Duodenal mucosa (tissue), 2 donors: ENCODE measurements around the gene SF1.

Experiments used
- H3K27ac ChIP-seq: one replicate; pipeline ENCODE4 v1.7.0; 2013; ENCODE audit warnings: low read depth, low read length
- H3K27me3 ChIP-seq, 2 donors: one replicate each; pipeline ENCODE4 v1.7.0; 2013; ENCODE audit warnings: low read length in 2 of 2, control low read depth in 1 of 2; ENCODE audit not compliant: insufficient read depth in 2 of 2, control insufficient read depth in 1 of 2
- H3K36me3 ChIP-seq, 2 donors: one replicate each; pipeline ENCODE4 v1.7.0; 2013; ENCODE audit warnings: low read length in 2 of 2, control low read depth in 1 of 2; ENCODE audit not compliant: insufficient read depth in 2 of 2, control insufficient read depth in 1 of 2
- H3K4me1 ChIP-seq, 2 donors: one replicate each; pipeline ENCODE4 v1.7.0; 2013; ENCODE audit warnings: low read length in 2 of 2, control low read depth in 1 of 2; ENCODE audit not compliant: insufficient read depth in 2 of 2, control insufficient read depth in 1 of 2
- H3K4me3 ChIP-seq, 2 donors: one replicate each; pipeline ENCODE4 v1.7.0; 2013; ENCODE audit warnings: low read length in 2 of 2, low read depth in 1 of 2
- H3K9ac ChIP-seq, 2 donors: one replicate each; pipeline ENCODE4 v1.7.0; 2013; ENCODE audit warnings: low read length in 2 of 2, low read depth in 1 of 2
- H3K9me3 ChIP-seq, 2 donors: one replicate each; pipeline ENCODE4 v1.7.0; 2013; ENCODE audit warnings: low read length in 2 of 2, control low read depth in 1 of 2; ENCODE audit not compliant: control insufficient read depth in 1 of 2

SF1 gene

DNA sequence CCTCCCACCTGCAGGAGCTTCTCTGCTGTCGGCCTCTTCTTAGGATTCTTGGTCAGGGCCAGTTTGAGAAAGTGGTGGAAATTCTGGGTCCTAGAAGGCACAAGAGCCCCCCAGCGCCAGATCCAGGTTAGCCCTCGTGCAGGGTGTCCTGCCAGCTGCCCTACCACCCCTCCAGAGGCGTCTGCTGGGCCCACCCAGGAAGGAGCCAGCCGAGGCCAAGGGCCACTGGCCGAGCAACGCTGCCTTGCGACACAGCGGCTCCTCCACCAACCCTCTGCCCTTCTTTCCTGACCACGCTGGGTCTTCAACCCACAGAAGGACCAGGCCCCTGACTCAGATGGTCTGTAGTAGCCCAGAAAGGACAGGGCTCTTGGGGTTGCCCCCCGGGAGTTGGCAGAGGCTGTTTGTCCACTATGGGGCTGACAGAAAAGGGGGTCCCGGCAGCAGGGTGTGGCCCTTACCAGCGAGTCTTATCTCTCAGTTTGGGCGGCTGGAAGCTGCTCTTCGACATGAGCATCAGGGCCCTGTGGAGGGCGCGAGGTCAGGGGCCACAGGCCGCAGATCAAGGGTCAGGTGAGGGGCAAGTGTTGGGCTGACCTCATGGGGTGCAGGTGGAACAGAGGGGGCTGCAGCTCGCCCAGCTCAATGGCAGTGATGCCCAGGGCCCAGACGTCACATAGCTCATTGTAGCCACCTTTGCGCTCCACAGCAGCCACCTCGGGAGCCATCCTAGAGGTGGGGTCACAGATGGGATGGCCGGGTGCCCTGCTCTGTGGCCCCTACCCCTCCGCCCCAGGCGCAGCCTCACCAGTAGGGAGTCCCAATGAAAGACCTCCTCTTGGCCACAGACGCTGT, 22.2 kb upstream of the SF1 start:
- Histone ChIP-seq H3K36me3 (peaks cover 8 to 19% of the 10 kb centered on the region in 2 donors), H3K4me3 (no peak overlapping the region), H3K27ac (no peak overlapping the region)

DNA sequence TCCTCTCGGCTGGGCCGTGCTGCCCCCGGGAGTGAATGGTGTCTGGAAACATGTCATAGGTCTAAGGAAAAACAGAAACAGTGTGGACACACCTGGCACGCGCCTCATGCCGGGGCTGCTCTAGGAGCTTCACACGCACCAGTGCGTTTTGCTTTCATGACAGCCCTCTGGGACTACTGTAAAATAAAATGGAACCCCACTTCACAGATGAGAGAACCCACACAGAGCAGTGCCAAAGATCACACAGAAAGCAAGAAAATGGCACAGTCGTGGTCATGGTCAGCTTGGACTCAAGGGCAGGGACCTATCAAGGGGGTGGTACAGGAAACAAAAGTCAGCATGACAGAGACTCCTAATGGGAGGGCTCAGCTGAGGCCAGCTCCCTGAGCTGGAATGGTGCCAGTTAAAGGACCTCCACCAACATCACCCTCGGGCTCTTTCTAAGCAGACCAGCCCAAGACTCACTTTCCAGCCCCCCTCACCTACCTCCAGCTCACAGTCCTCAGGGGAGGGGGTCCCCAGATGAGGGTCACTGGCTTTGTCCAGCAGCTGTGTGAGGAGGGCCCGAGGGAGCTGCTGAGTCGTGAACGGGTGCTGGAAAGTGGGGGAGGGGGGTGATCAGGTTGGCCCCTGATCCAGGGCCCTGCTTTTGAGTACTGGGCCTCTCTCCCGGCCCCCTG, 21.4 kb upstream of the SF1 start:
- Histone ChIP-seq H3K4me1 (peaks cover 23 to 24% of the 10 kb centered on the region in 2 donors), H3K27me3 (no peaks in the 10 kb centered on the region), H3K36me3 (peaks cover under 1 to 11% of the 10 kb centered on the region in 2 donors), H3K4me3 (no peak overlapping the region), H3K27ac (no peak overlapping the region), H3K9me3 (no peaks in the 10 kb centered on the region), H3K9ac (no peak overlapping the region)

More for the DNA sequence above, 22.2 kb upstream of the SF1 start:
- H3K9ac ChIP-seq: no peak overlapping the region
- H3K9me3 ChIP-seq: no peaks in the 10 kb centered on the region
- no peaks in the 10 kb centered on the region for H3K27me3 ChIP-seq
- peaks cover 23 to 24% of the 10 kb centered on the region in 2 donors for H3K4me1 ChIP-seq

DNA sequence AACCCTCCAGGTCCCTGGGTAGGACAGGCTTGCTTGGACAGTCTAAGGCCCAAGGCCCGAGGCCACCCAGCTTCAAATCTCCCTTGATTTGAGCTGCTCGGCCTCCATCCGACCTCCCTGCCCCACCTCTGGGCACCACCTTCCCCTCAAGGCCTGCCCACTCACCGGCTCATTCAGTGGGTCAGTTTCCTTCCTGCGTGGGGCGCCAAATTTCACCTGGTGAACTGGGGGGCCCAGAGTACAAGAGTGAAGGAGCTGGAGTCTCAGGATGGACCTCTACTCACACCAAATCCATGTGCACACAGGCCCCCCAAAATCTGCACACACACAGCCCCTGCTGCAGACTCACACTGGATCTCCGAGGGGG, 20.9 kb upstream of the SF1 start:
- Histone ChIP-seq H3K4me3 (no peak overlapping the region), H3K9me3 (no peaks in the 10 kb centered on the region), H3K27ac (no peak overlapping the region), H3K4me1 (peaks cover 21 to 22% of the 10 kb centered on the region in 2 donors), H3K9ac (no peak overlapping the region), H3K36me3 (peaks cover 0 to 10% of the 10 kb centered on the region in 2 donors), H3K27me3 (no peaks in the 10 kb centered on the region)

DNA sequence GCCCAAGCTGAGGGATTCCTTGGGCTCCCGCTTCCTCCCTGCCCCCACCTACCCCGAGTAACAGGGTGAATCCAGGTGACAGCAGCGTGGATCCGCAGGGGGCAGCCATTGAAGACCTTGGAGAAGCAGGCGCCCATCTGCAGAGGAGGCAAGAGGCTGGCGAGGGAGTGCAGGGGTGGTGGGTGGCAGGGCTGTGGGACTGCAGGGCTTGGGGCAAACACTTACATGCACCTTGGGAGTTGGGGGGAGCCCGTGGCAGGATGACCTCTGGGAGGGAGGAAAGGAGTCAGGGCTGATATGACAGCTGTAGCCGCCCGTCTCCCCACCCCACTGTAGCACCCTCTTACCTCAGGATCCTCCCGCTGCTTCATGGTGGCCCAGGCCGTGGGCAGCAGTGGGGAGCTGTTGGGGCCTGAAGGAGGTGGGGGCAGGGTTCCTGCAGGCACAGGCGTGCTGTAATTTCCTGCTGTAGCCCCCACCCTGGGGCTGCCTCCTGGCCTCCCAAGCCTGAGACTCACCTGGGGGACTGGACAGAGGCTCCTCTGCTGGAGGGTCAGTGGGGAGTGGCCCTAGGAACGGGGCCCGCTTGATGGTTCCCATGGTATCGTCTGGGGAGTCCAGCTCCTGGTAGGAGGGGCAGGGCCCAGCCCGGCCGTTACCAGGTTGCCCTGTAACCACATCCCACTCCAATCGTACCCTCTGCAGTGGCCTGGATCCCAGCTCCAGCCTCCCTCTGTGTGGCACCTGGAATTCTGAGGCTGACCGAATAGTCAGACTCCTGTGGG, 18.6 kb upstream of the SF1 start:
- no peaks in the 10 kb centered on the region for H3K27me3 ChIP-seq
- no peaks in the 10 kb centered on the region for H3K9me3 ChIP-seq
- no peak overlapping the region for H3K4me3 ChIP-seq
- H3K9ac ChIP-seq: no peak overlapping the region
- H3K36me3 ChIP-seq: peaks cover 0 to 10% of the 10 kb centered on the region in 2 donors
- H3K4me1 ChIP-seq: peaks cover 5 to 7% of the 10 kb centered on the region in 2 donors
- no peak overlapping the region for H3K27ac ChIP-seq

DNA sequence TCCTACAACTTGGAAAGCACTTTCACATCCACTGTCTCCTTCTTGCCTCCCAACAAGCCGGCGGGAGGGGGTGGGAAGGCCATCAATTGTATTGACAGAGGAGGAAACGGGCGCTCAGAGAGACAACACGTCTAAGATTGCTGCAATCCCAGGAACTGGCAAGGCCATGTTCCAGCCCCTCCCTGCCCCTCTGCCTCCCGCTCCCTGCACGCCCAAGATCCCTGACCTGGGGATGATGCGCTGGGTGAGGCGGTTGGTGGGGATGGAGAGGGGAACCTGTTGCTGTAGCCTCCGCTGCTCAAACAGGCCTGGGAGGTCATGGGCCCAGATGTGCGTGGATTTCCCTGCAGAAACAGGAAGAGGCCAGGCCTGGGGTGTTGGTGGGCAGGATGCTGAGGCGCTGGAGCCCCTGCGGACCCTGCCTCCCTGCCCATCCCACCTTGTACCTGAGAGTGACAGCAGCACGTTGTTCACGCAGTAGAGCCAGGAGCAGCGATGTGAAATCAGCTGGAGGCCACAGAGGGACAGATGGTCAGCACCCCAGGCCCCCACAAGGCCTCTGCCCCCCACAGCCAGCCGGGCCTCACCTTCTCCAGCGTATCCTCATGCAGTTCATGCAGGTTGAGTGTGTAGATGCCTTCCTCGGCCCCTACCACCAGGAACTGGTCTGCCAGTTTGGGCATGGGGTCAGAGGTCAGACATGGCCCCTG, 17.9 kb upstream of the SF1 start:
- Histone ChIP-seq H3K27ac (no peak overlapping the region), H3K36me3 (peaks cover 0 to 10% of the 10 kb centered on the region in 2 donors), H3K9ac (no peak overlapping the region), H3K4me3 (no peak overlapping the region), H3K4me1 (no peaks in the 10 kb centered on the region), H3K27me3 (no peaks in the 10 kb centered on the region), H3K9me3 (no peaks in the 10 kb centered on the region)

DNA sequence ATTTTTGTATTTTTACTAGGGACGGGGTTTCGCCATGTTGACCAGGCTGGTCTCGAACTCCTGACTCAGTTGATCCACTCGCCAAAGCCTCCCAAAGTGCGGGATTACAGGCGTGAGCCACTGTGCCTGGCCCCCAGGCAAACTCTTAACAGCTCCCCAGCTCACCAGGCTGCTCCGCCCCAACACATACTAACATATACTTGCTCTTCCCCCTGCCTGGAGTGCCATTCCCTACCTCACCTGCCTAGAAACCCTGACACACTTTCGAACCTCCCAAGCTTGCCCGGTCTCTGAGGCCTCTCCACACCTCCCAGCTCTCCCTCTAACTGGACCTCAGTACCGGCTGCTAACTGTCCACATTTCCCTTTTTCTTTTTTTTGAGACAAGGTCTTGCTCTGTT, 16.2 kb upstream of the SF1 start:
- no peak overlapping the region for H3K27ac ChIP-seq
- no peaks in the 10 kb centered on the region for H3K4me1 ChIP-seq
- peaks cover 0 to 17% of the 10 kb centered on the region in 2 donors for H3K36me3 ChIP-seq
- no peak overlapping the region for H3K9ac ChIP-seq
- H3K4me3 ChIP-seq: no peak overlapping the region
- H3K9me3 ChIP-seq: no peaks in the 10 kb centered on the region
- no peaks in the 10 kb centered on the region for H3K27me3 ChIP-seq

DNA sequence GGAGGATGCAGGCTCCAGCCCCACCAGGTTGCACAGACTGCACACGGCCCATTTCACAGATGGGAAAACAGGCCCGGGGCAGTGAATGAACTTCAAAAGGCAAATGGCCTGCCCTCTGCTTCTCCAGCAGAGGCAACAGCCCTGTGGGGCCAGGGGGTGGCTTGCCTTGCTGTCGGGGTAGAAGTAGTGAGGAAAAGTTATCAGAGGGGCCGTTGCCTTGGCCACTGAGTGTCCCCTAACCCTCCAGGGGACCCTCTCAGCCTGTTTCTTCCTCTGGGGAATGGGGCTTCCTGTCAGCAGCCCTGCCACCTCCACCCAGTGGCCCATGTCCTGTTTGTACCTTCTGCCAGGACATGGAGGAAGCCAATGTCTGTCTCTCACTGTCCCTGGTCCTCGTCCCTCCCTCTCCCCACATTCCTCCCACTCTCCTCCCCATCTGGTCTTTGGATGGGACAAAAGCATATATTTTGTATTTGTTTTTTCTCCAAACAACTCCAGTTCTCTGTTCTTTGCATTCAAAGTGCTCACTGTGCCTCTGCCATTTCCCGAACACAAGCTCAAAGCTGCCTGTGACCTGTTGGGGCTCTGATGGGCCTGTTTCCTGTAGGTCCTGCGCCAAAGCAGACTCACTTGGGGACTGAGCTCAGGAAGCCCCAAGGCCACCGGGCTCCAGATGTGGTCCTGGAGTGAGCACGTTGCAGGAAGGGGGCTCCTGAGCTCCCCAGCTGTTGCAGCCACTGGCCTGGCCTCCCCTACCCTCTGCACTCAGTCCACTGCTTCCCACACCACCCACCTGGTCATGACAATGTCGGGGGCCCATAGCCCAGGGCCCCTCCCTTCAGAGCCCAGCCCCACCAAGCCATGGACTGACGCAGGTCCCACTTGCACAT, 15.2 kb upstream of the SF1 start:
- H3K27me3 ChIP-seq: no peaks in the 10 kb centered on the region
- H3K36me3 ChIP-seq: peaks cover 0 to 17% of the 10 kb centered on the region in 2 donors
- no peak overlapping the region for H3K4me3 ChIP-seq
- H3K9ac ChIP-seq: no peak overlapping the region
- no peaks in the 10 kb centered on the region for H3K9me3 ChIP-seq
- no peaks in the 10 kb centered on the region for H3K4me1 ChIP-seq
- no peak overlapping the region for H3K27ac ChIP-seq

DNA sequence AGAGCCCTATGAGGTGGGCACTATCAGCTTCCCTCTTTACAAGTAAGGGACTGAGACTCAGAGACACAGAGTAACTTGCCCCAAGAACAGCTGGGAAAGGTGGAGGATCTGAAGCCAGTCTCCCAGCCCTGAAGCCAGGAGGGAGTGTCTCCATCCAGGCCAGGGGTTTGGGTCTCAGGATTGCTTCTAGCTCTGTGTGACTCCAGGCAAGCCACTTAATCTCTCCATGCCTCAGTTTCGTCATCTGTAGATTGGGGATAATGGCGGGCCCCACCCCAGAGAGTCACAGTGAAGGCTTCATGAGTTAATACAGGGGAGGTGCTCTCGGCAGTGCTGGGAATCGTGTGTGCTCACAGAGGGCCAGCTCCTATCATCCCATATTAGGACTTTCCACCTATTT, 14.1 kb upstream of the SF1 start:
- peaks cover 5 to 9% of the 10 kb centered on the region in 2 donors for H3K4me1 ChIP-seq
- no peaks in the 10 kb centered on the region for H3K27me3 ChIP-seq
- H3K27ac ChIP-seq: no peak overlapping the region
- H3K9ac ChIP-seq: no peak overlapping the region
- no peaks in the 10 kb centered on the region for H3K9me3 ChIP-seq
- peaks cover 0 to 17% of the 10 kb centered on the region in 2 donors for H3K36me3 ChIP-seq
- no peak overlapping the region for H3K4me3 ChIP-seq

DNA sequence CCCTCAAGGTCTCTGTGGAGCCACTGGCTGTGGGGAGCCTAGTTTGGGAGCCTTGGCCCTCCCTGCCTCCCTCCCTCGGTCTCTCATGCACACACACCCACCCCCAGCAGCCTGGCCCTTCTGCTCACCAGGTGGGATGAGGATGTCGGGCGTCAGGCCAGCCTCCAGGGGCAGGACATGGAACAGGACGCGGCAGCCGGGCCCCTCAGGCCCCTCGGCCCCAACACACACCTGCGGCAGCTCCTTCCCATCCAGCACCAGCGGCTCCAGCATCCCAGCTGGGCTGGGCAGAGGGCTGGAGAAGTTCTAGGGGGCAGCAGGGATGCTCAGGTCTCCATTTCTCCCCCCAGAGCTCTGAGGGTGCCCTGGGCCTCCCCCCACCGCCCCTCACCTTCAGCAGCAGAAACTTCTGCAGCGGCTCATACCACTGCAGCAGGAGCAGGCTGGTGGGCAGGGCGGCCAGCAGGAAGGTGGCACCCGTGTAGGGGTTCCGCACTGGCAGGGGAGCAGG, 13.5 kb upstream of the SF1 start:
- Histone ChIP-seq H3K27ac (no peak overlapping the region), H3K9ac (no peak overlapping the region), H3K4me1 (peaks cover 5 to 10% of the 10 kb centered on the region in 2 donors), H3K36me3 (peaks cover 0 to 17% of the 10 kb centered on the region in 2 donors), H3K9me3 (no peaks in the 10 kb centered on the region), H3K27me3 (no peaks in the 10 kb centered on the region), H3K4me3 (no peak overlapping the region)
